ENCODE results near the gene KIF22. TPM values are rescaled to one million over a fixed set of nuclear protein-coding genes. Genes with fewer than 3 reads are reported as not detected.

Gene KIF22
- polyA plus RNA-seq, 1 of the 3 experiments (the other 2 are of a cell fraction) = 64.1 TPM

- ChIA-PET CTCF (interaction anchor here (1.0 to 3.1 kb wide), 5 partner anchors 10 to 113 kb away, joined by 3 to 14 read pairs (median 3); no protein-coding TSS in a partner anchor), POLR2A (no interaction called here)
- peak overlapping the region; percentile 80 for H3K9ac ChIP-seq
- peaks cover 13 to 21% of the 10 kb centered on the region in 2 experiments for H3K36me3 ChIP-seq (replicated peaks in 1 of 2; ENCODE audit: control insufficient read depth in 1 of 2, insufficient read depth in 2 of 2, low read length in 1 of 2)
- H3K4me3 ChIP-seq (ENCODE audit: low read depth in 2 of 2, low read length in 1 of 2) = peak overlapping the region; percentile 68 to 80
- no peak for DNase-seq
- H2AFZ ChIP-seq (ENCODE audit: low read depth) = no peak overlapping the region
- peaks cover 75% of the 10 kb centered on the region for H3K79me2 ChIP-seq (ENCODE audit: insufficient read depth)
- no peaks in the 10 kb centered on the region for H3K9me2 ChIP-seq
- no peaks in the 10 kb centered on the region for H3K27me3 ChIP-seq (ENCODE audit: insufficient read depth)
- peak overlapping the region; percentile 97 for H3K4me2 ChIP-seq
- TF ChIP-seq MXI1 (IDR thresholded peaks at IDR 0.05; ENCODE audit: low read depth, low read length) (no peak), PBX3 (IDR thresholded peaks at IDR 0.05) (no peak), TAF1 (IDR thresholded peaks at IDR 0.05; ENCODE audit: borderline replicate concordance, low read depth, low read length) (no peak), MEF2A (IDR thresholded peaks at IDR 0.05; ENCODE audit: borderline replicate concordance, low read depth) (no peak), ELF1 (IDR thresholded peaks at IDR 0.05) (no peak)
- TF ChIP-seq, protein P1, sequence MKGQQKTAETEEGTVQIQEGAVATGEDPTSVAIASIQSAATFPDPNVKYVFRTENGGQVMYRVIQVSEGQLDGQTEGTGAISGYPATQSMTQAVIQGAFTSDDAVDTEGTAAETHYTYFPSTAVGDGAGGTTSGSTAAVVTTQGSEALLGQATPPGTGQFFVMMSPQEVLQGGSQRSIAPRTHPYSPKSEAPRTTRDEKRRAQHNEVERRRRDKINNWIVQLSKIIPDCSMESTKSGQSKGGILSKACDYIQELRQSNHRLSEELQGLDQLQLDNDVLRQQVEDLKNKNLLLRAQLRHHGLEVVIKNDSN (IDR thresholded peaks at IDR 0.05; ENCODE audit: borderline replicate concordance, low read depth) = no peak
- TF ChIP-seq, protein P2, sequence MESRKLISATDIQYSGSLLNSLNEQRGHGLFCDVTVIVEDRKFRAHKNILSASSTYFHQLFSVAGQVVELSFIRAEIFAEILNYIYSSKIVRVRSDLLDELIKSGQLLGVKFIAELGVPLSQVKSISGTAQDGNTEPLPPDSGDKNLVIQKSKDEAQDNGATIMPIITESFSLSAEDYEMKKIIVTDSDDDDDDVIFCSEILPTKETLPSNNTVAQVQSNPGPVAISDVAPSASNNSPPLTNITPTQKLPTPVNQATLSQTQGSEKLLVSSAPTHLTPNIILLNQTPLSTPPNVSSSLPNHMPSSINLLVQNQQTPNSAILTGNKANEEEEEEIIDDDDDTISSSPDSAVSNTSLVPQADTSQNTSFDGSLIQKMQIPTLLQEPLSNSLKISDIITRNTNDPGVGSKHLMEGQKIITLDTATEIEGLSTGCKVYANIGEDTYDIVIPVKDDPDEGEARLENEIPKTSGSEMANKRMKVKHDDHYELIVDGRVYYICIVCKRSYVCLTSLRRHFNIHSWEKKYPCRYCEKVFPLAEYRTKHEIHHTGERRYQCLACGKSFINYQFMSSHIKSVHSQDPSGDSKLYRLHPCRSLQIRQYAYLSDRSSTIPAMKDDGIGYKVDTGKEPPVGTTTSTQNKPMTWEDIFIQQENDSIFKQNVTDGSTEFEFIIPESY (IDR thresholded peaks at IDR 0.05; ENCODE audit: borderline replicate concordance, low read depth) = no peak
- peaks cover 43% of the 10 kb centered on the region for H3F3A ChIP-seq (replicated peaks; ENCODE audit: insufficient read depth)
- no peaks in the 10 kb centered on the region for H3K9me3 ChIP-seq
- 72% methylated on average over 7 of the region's 9 CpGs for WGBS (ENCODE audit: low lambda C conversion rate)
- peak overlapping the region; percentile 87 to 97; a peak in 3 of 4 replicates for H3K27ac ChIP-seq (ENCODE audit: low read depth in 2 of 2, low read length in 1 of 2)
- peaks cover 51 to 71% of the 10 kb centered on the region in 2 experiments for H3K4me1 ChIP-seq (ENCODE audit: control insufficient read depth in 1 of 2, insufficient read depth in 2 of 2, low read depth in 1 of 2, low read length in 1 of 2)
- H4K20me1 ChIP-seq (ENCODE audit: insufficient read depth) = peaks cover 15% of the 10 kb centered on the region
Observed at GRCh38 chr16:29812754-29813643, 22.4 kb downstream of the KIF22 start.

- DNase-seq = no peak
- Histone ChIP-seq H3K4me2 (peak overlapping the region; percentile 97), H3K4me1 (ENCODE audit: control insufficient read depth in 1 of 2, insufficient read depth in 2 of 2, low read depth in 1 of 2, low read length in 1 of 2) (peaks cover 45 to 62% of the 10 kb centered on the region in 2 experiments), H3K79me2 (ENCODE audit: insufficient read depth) (peaks cover 75% of the 10 kb centered on the region), H3K36me3 (replicated peaks in 1 of 2; ENCODE audit: control insufficient read depth in 1 of 2, insufficient read depth in 2 of 2, low read length in 1 of 2) (peaks cover 9 to 21% of the 10 kb centered on the region in 2 experiments), H2AFZ (ENCODE audit: low read depth) (no peak overlapping the region), H3K9me3 (no peaks in the 10 kb centered on the region), H3K27me3 (ENCODE audit: insufficient read depth) (no peaks in the 10 kb centered on the region), H3F3A (replicated peaks; ENCODE audit: insufficient read depth) (peaks cover 39% of the 10 kb centered on the region), H3K9ac (no peak overlapping the region), H3K9me2 (no peaks in the 10 kb centered on the region), H4K20me1 (ENCODE audit: insufficient read depth) (peaks cover 11% of the 10 kb centered on the region), H3K27ac (ENCODE audit: low read depth in 2 of 2, low read length in 1 of 2) (peak overlapping the region in 1 of 2 experiments; percentile 97; a peak in 1 of 4 replicates), H3K4me3 (ENCODE audit: low read depth in 2 of 2, low read length in 1 of 2) (peak overlapping the region in 1 of 2 experiments; percentile 72; a peak in 1 of 4 replicates)
- ChIA-PET POLR2A (no interaction called here), CTCF (interaction anchor here (0.7 to 3.1 kb wide), 5 partner anchors 11 to 184 kb away, joined by 3 to 14 read pairs (median 3); no protein-coding TSS in a partner anchor)
- TF ChIP-seq TAF1 (IDR thresholded peaks at IDR 0.05; ENCODE audit: borderline replicate concordance, low read depth, low read length) = no peak
- no peak for TF ChIP-seq GATA2 (CRISPR knock-in tag; IDR thresholded peaks at IDR 0.05)
- no peak for TF ChIP-seq SMC3 (IDR thresholded peaks at IDR 0.05; ENCODE audit: low read depth, low read length)
- TF ChIP-seq RXRA (IDR thresholded peaks at IDR 0.05; ENCODE audit: borderline replicate concordance, low read depth) = no peak
- TF ChIP-seq, protein P1 (IDR thresholded peaks at IDR 0.05; ENCODE audit: borderline replicate concordance, low read depth) = no peak
- no peak for TF ChIP-seq NFIC (IDR thresholded peaks at IDR 0.05; ENCODE audit: borderline replicate concordance)
- no peak for TF ChIP-seq PBX3 (IDR thresholded peaks at IDR 0.05)
- TF ChIP-seq JUND (IDR thresholded peaks at IDR 0.05) = no peak
- TF ChIP-seq RFX5 (IDR thresholded peaks at IDR 0.05; ENCODE audit: low read length) = no peak
- no peak for TF ChIP-seq MEF2A (IDR thresholded peaks at IDR 0.05; ENCODE audit: borderline replicate concordance, low read depth)
- no peak for TF ChIP-seq ELF1 (IDR thresholded peaks at IDR 0.05)
- no peak for TF ChIP-seq FOXM1 (IDR thresholded peaks at IDR 0.05; ENCODE audit: low read depth)
- 93% methylated on average over 19 of the region's 24 CpGs for WGBS (ENCODE audit: low lambda C conversion rate)
Observed at GRCh38 chr16:29813644-29814562, 23.4 kb downstream of the KIF22 start.

Data from SK-N-SH (cell line).